HEK293 (cell line): Measurements from ENCODE around the gene NR0B2.

Source experiments
- CTCF ChIA-PET: fragments of 350-600 bp; formaldehyde crosslinking; extraction: SDS; loops from one replicate; lab custom pipeline; 2021; ENCODE audit warnings: antibody characterized with exemption; lab: Yijun Ruan, JAX
- POLR2A ChIA-PET: fragments of 300-600 bp; formaldehyde crosslinking; extraction: SDS; loops from one replicate; lab custom pipeline; 2020; ENCODE audit warnings: antibody characterized with exemption, inconsistent platforms; lab: Yijun Ruan, JAX
- H3K27ac ChIP-seq: fragments of 200-500 bp; sonication (Bioruptor generic); 2 replicates; pipeline ENCODE4 v1.5.1; 2014; ENCODE audit warnings: low read depth, low read length, control low read depth, inconsistent platforms; ENCODE audit errors: extremely low read depth
- H3K36me3 ChIP-seq, 2 experiments: fragments of 200-500 bp in 1 of 2; sonication (Bioruptor generic) in 1 of 2; 1 replicate in 1 of 2; 2 replicates in 1 of 2; pipeline ENCODE4 v1.5.1; 2014 to 2017; ENCODE audit warnings: inconsistent platforms in 2 of 2, low read length in 2 of 2; ENCODE audit not compliant: control insufficient read depth in 2 of 2, insufficient read depth in 1 of 2
- H3K4me1 ChIP-seq: fragments of 200-500 bp; sonication (Bioruptor generic); 2 replicates; pipeline ENCODE4 v1.5.1; 2014; ENCODE audit warnings: mild to moderate bottlenecking, low read length, inconsistent platforms; ENCODE audit not compliant: control insufficient read depth, insufficient read depth
- H3K4me3 ChIP-seq: 2 replicates; pipeline ENCODE4 v1.5.1; 2011; ENCODE audit warnings: low read depth, mild to moderate bottlenecking, control low read depth, low read length, moderate library complexity
- H3K9me3 ChIP-seq: fragments of 200-500 bp; sonication (Bioruptor generic); 2 replicates; pipeline ENCODE4 v1.5.1; 2014; ENCODE audit warnings: low read depth, low read length, inconsistent platforms; ENCODE audit not compliant: control insufficient read depth, insufficient read depth
- FEZF1 ChIP-seq: fragments of 450-650 bp; formaldehyde crosslinking; IDR thresholded peaks from 2 replicates; pipeline ENCODE4 v1.5.1; 2016; ENCODE audit warnings: missing biosample characterization, missing genetic modification characterization
- KLF9 ChIP-seq: fragments of 450-650 bp; formaldehyde crosslinking; IDR thresholded peaks from 2 replicates; pipeline ENCODE4 v1.5.1; 2016; ENCODE audit warnings: missing biosample characterization, missing genetic modification characterization, low read depth
- PRDM10 ChIP-seq: fragments of 450-650 bp; formaldehyde crosslinking; IDR thresholded peaks from 2 replicates; pipeline ENCODE4 v1.5.1; 2016; ENCODE audit warnings: missing biosample characterization, missing genetic modification characterization
- REST ChIP-seq: fragments of 450-650 bp; formaldehyde crosslinking; IDR thresholded peaks from 2 replicates; pipeline ENCODE4 v1.5.1; 2016; ENCODE audit warnings: missing biosample characterization, missing genetic modification characterization
- SP2 ChIP-seq: fragments of 450-650 bp; formaldehyde crosslinking; IDR thresholded peaks from 2 replicates; pipeline ENCODE4 v1.5.1; 2016; ENCODE audit warnings: missing biosample characterization, missing genetic modification characterization
- YY2 ChIP-seq: fragments of 450-650 bp; formaldehyde crosslinking; IDR thresholded peaks from 2 replicates; pipeline ENCODE4 v1.5.1; 2016; ENCODE audit warnings: missing biosample characterization, missing genetic modification characterization
- ZBTB1 ChIP-seq: fragments of 450-650 bp; formaldehyde crosslinking; IDR thresholded peaks from 2 replicates; pipeline ENCODE4 v1.5.1; 2016; ENCODE audit warnings: missing biosample characterization, missing genetic modification characterization
- ZBTB7A ChIP-seq: fragments of 450-650 bp; formaldehyde crosslinking; IDR thresholded peaks from 2 replicates; pipeline ENCODE4 v1.5.1; 2016; ENCODE audit warnings: low read depth, missing biosample characterization, missing genetic modification characterization
- ZFP37 ChIP-seq: fragments of 450-650 bp; formaldehyde crosslinking; IDR thresholded peaks from 2 replicates; pipeline ENCODE4 v1.5.1; 2016; ENCODE audit warnings: missing biosample characterization, missing genetic modification characterization
- ZNF146 ChIP-seq: fragments of 450-650 bp; formaldehyde crosslinking; IDR thresholded peaks from 2 replicates; pipeline ENCODE4 v1.5.1; 2016; ENCODE audit warnings: missing biosample characterization, missing genetic modification characterization
- ZNF169 ChIP-seq: fragments of 450-650 bp; formaldehyde crosslinking; IDR thresholded peaks from 2 replicates; pipeline ENCODE4 v1.5.1; 2016; ENCODE audit warnings: missing biosample characterization, missing genetic modification characterization
- ZNF175 ChIP-seq: fragments of 450-650 bp; formaldehyde crosslinking; IDR thresholded peaks from 2 replicates; pipeline ENCODE4 v1.5.1; 2016; ENCODE audit warnings: missing biosample characterization, missing genetic modification characterization
- ZNF2 ChIP-seq: fragments of 450-650 bp; formaldehyde crosslinking; IDR thresholded peaks from 2 replicates; pipeline ENCODE4 v1.5.1; 2016; ENCODE audit warnings: missing biosample characterization, missing genetic modification characterization
- ZNF391 ChIP-seq: fragments of 450-650 bp; formaldehyde crosslinking; IDR thresholded peaks from 2 replicates; pipeline ENCODE4 v1.5.1; 2016; ENCODE audit warnings: low read depth, missing biosample characterization, missing genetic modification characterization, borderline replicate concordance
- ZNF433 ChIP-seq: fragments of 450-650 bp; formaldehyde crosslinking; IDR thresholded peaks from 2 replicates; pipeline ENCODE4 v1.5.1; 2016; ENCODE audit warnings: missing biosample characterization, missing genetic modification characterization, low read depth
- ZNF76 ChIP-seq: fragments of 450-650 bp; formaldehyde crosslinking; IDR thresholded peaks from 2 replicates; pipeline ENCODE4; 2016; ENCODE audit warnings: low read depth, missing biosample characterization, missing genetic modification characterization, borderline replicate concordance
- ZNF768 ChIP-seq: fragments of 450-650 bp; formaldehyde crosslinking; IDR thresholded peaks from 2 replicates; pipeline ENCODE4 v1.5.1; 2018; ENCODE audit warnings: missing biosample characterization, mild to moderate bottlenecking, missing genetic modification characterization
- ZSCAN4 ChIP-seq: fragments of 450-650 bp; formaldehyde crosslinking; IDR thresholded peaks from 2 replicates; pipeline ENCODE4 v1.5.1; 2017; ENCODE audit warnings: missing biosample characterization, missing genetic modification characterization
- TF ChIP-seq, protein P1 (sequence below): fragments of 450-650 bp; formaldehyde crosslinking; conservative IDR thresholded peaks from 2 replicates; pipeline ENCODE4 v1.5.1; 2016; ENCODE audit warnings: low read depth, missing biosample characterization, missing genetic modification characterization
- TF ChIP-seq, protein P2 (sequence below): fragments of 450-650 bp; formaldehyde crosslinking; IDR thresholded peaks from 2 replicates; pipeline ENCODE4 v1.5.1; 2017; ENCODE audit warnings: missing biosample characterization, mild to moderate bottlenecking, missing genetic modification characterization, moderate library complexity

Gene NR0B2

DNA sequence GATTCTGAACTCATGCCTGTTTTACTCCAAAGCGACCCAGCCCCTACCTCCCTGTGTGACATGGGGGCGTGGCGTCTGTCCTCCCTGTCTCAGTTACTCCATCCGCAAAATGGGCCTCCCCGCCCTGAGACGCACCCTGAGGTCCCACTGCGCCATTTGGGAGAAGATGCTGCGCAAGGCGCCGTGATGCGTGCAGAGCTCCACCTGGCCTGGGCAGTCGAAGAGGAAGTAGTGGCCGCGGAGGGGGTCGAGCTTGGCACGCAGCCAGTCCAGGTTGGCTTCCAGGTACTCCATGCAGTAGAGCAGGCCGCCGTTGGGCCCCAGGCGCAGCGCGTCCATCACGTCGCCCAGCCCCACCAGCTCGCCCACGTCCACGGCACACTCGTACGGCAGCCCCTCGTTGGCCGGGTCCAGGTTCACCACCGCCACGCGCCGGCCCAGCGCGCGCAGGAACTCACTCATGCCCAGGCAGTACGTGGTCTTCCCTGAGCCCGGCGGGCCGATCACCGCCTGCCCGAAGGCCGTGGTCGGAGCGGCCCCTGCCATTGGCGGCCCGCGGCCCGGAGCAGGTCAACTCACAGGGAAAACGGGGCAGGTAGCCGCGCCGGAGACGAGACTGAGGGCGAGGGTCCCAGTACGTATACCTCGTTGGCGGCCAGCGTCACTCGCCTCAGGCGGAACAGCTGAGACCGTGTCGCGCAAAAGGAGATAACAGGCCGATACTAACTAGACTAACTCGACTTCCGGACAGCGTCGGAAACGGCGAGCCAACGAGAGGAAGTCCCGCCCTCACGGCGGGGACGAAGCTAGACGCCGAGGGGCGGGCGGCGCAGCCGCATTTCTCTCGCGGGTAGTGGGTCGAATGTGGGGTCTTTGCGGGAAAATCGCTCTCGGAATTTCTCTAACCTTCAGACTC, 24.0 kb downstream of the NR0B2 start, which contains the start of gene GPN2:
TSS of gene GPN2 (minus strand) at position 733 of the 916 bp plus-strand sequence. CDS start at position 546, 187 bp downstream.
- Histone ChIP-seq H3K27ac (peak within 1 kb of the TSS; percentile 73), H3K36me3 (peaks cover 21 to 83% of the 10 kb centered on the region in 2 experiments), H3K4me1 (no peaks in the 10 kb centered on the region), H3K4me3 (peak within 1 kb of the TSS; percentile 74), H3K9me3 (no peaks in the 10 kb centered on the region)
- CTCF ChIA-PET: interaction anchor here (0.5 to 1.5 kb wide), 6 partner anchors 10 to 780 kb away, joined by 3 to 5 read pairs (median 3); partner anchors contain the start of gene GPATCH3
- POLR2A ChIA-PET: interaction anchor here (0.6 to 3.1 kb wide), 23 partner anchors 8 to 1025 kb away, joined by 3 to 53 read pairs (median 4); partner anchors contain the start of genes GPATCH3, NUDC and TRNP1
- no peak for TF ChIP-seq ZSCAN4 (tag by site-specific recombination)
- peak; percentile 65 for TF ChIP-seq KLF9 (tag by site-specific recombination)
- peak; percentile 27; the same call in 1 of the 2 replicates for TF ChIP-seq ZNF146 (tag by site-specific recombination)
- TF ChIP-seq ZFP37 (tag by site-specific recombination): peak; percentile 91; the same call in 1 of the 2 replicates
- TF ChIP-seq, protein P1, sequence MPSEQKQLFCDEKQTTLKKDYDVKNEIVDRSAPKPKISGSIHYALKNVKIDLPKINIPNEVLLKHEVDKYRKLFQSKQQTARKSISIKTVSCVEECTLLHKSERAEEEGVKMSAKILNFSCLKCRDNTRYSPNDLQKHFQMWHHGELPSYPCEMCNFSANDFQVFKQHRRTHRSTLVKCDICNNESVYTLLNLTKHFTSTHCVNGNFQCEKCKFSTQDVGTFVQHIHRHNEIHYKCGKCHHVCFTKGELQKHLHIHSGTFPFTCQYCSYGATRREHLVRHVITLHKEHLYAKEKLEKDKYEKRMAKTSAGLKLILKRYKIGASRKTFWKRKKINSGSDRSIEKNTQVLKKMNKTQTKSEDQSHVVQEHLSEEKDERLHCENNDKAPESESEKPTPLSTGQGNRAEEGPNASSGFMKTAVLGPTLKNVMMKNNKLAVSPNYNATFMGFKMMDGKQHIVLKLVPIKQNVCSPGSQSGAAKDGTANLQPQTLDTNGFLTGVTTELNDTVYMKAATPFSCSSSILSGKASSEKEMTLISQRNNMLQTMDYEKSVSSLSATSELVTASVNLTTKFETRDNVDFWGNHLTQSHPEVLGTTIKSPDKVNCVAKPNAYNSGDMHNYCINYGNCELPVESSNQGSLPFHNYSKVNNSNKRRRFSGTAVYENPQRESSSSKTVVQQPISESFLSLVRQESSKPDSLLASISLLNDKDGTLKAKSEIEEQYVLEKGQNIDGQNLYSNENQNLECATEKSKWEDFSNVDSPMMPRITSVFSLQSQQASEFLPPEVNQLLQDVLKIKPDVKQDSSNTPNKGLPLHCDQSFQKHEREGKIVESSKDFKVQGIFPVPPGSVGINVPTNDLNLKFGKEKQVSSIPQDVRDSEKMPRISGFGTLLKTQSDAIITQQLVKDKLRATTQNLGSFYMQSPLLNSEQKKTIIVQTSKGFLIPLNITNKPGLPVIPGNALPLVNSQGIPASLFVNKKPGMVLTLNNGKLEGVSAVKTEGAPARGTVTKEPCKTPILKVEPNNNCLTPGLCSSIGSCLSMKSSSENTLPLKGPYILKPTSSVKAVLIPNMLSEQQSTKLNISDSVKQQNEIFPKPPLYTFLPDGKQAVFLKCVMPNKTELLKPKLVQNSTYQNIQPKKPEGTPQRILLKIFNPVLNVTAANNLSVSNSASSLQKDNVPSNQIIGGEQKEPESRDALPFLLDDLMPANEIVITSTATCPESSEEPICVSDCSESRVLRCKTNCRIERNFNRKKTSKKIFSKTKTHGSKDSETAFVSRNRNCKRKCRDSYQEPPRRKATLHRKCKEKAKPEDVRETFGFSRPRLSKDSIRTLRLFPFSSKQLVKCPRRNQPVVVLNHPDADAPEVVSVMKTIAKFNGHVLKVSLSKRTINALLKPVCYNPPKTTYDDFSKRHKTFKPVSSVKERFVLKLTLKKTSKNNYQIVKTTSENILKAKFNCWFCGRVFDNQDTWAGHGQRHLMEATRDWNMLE (tag by site-specific recombination): peak; percentile 81
- peak; percentile 70 for TF ChIP-seq ZNF2 (tag by site-specific recombination)
- peak; percentile 80 for TF ChIP-seq ZBTB7A
- TF ChIP-seq ZNF391: peak; percentile 62; the same call in 1 of the 2 replicates
- TF ChIP-seq YY2 (tag by site-specific recombination): peak; percentile 24; the same call in 1 of the 2 replicates
- TF ChIP-seq FEZF1 (tag by site-specific recombination): no peak
- peak; percentile 66 for TF ChIP-seq PRDM10 (tag by site-specific recombination)
- TF ChIP-seq ZNF175: no peak
- TF ChIP-seq, protein P2, sequence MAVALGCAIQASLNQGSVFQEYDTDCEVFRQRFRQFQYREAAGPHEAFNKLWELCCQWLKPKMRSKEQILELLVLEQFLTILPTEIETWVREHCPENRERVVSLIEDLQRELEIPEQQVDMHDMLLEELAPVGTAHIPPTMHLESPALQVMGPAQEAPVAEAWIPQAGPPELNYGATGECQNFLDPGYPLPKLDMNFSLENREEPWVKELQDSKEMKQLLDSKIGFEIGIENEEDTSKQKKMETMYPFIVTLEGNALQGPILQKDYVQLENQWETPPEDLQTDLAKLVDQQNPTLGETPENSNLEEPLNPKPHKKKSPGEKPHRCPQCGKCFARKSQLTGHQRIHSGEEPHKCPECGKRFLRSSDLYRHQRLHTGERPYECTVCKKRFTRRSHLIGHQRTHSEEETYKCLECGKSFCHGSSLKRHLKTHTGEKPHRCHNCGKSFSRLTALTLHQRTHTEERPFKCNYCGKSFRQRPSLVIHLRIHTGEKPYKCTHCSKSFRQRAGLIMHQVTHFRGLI (tag by site-specific recombination): peak; percentile 69; the same call in 1 of the 2 replicates
- TF ChIP-seq ZNF433 (tag by site-specific recombination): no peak
- TF ChIP-seq ZNF169 (tag by site-specific recombination): no peak
- TF ChIP-seq ZNF768 (tag by site-specific recombination): 0 out of 2 replicates have a peak, but pooled peaks have one; percentile 6
- TF ChIP-seq SP2 (tag by site-specific recombination): peak; percentile 89
- TF ChIP-seq REST (tag by site-specific recombination): 0 out of 2 replicates have a peak, but pooled peaks have one; percentile 25
- TF ChIP-seq ZBTB1 (tag by site-specific recombination): no peak
- peak; percentile 26; the same call in 1 of the 2 replicates for TF ChIP-seq ZNF76 (tag by site-specific recombination)
